ENCODE measurements around the gene TMEM63B. TPM values are rescaled to one million over a fixed set of nuclear protein-coding genes. Genes with fewer than 3 reads are reported as not detected.

Gene TMEM63B
- total RNA-seq, 2 donors from 2014 or later = 64.6 to 65.2 TPM

GRCh38 chr6:44188819-44189218, 61.5 kb downstream of the TMEM63B start:
- no peak overlapping the region for H3K4me3 Mint-ChIP-seq
- no peaks in the 10 kb centered on the region for H3K9me3 Mint-ChIP-seq
- Histone ChIP-seq H3K27me3 (ENCODE audit: control insufficient read depth, insufficient read depth, low read length, poor library complexity, severe bottlenecking) (no peaks in the 10 kb centered on the region), H3K27ac (ENCODE audit: low read depth, low read length) (no peak overlapping the region), H3K36me3 (ENCODE audit: control insufficient read depth, insufficient read depth, low read length) (no peaks in the 10 kb centered on the region), H3K4me3 (ENCODE audit: low read length) (no peak overlapping the region), H3K4me1 (ENCODE audit: control insufficient read depth, insufficient read depth, low read length) (peaks cover 10% of the 10 kb centered on the region), H3K9ac (ENCODE audit: extremely low read depth, low read length, poor library complexity, severe bottlenecking) (no peak overlapping the region), H3K9me3 (ENCODE audit: control insufficient read depth, low read length) (no peaks in the 10 kb centered on the region)
- TF ChIP-seq CTCF (conservative IDR thresholded peaks at IDR 0.05) = no peak
- H3K27ac Mint-ChIP-seq = no peak overlapping the region
- WGBS, 2 experiments (ENCODE audit: insufficient coverage in 1 of 2, insufficient read length in 1 of 2) = 89 to 96% methylated on average over 1 to 2 of the region's 2 CpGs
- H3K36me3 Mint-ChIP-seq (ENCODE audit: low read depth) = no peaks in the 10 kb centered on the region
- H3K27me3 Mint-ChIP-seq (ENCODE audit: insufficient read depth) = no peaks in the 10 kb centered on the region
- DNase-seq = no peak
- peaks cover 38% of the 10 kb centered on the region for H3K4me1 Mint-ChIP-seq

GRCh38 chr6:44189257-44189656, 61.9 kb downstream of the TMEM63B start:
- H3K27me3 Mint-ChIP-seq (ENCODE audit: insufficient read depth) = no peaks in the 10 kb centered on the region
- Histone ChIP-seq H3K27me3 (ENCODE audit: control insufficient read depth, insufficient read depth, low read length, poor library complexity, severe bottlenecking) (no peaks in the 10 kb centered on the region), H3K4me1 (ENCODE audit: control insufficient read depth, insufficient read depth, low read length) (peaks cover 10% of the 10 kb centered on the region), H3K27ac (ENCODE audit: low read depth, low read length) (no peak overlapping the region), H3K36me3 (ENCODE audit: control insufficient read depth, insufficient read depth, low read length) (no peaks in the 10 kb centered on the region), H3K4me3 (ENCODE audit: low read length) (no peak overlapping the region), H3K9ac (ENCODE audit: extremely low read depth, low read length, poor library complexity, severe bottlenecking) (no peak overlapping the region), H3K9me3 (ENCODE audit: control insufficient read depth, low read length) (no peaks in the 10 kb centered on the region)
- DNase-seq = no peak
- 91 to 95% methylated on average over 2 of the region's 2 CpGs for WGBS, 2 experiments (ENCODE audit: insufficient coverage in 1 of 2, insufficient read length in 1 of 2)
- TF ChIP-seq CTCF (conservative IDR thresholded peaks at IDR 0.05) = no peak
- no peak overlapping the region for H3K4me3 Mint-ChIP-seq
- no peaks in the 10 kb centered on the region for H3K9me3 Mint-ChIP-seq
- H3K27ac Mint-ChIP-seq = no peak overlapping the region
- H3K4me1 Mint-ChIP-seq = peaks cover 36% of the 10 kb centered on the region
- no peaks in the 10 kb centered on the region for H3K36me3 Mint-ChIP-seq (ENCODE audit: low read depth)

- Histone ChIP-seq H3K4me3 (ENCODE audit: low read length) (no peak overlapping the region), H3K27ac (ENCODE audit: low read depth, low read length) (no peak overlapping the region), H3K4me1 (ENCODE audit: control insufficient read depth, insufficient read depth, low read length) (peaks cover 9% of the 10 kb centered on the region), H3K27me3 (ENCODE audit: control insufficient read depth, insufficient read depth, low read length, poor library complexity, severe bottlenecking) (no peaks in the 10 kb centered on the region), H3K9me3 (ENCODE audit: control insufficient read depth, low read length) (no peaks in the 10 kb centered on the region), H3K36me3 (ENCODE audit: control insufficient read depth, insufficient read depth, low read length) (no peaks in the 10 kb centered on the region), H3K9ac (ENCODE audit: extremely low read depth, low read length, poor library complexity, severe bottlenecking) (no peak overlapping the region)
- no peaks in the 10 kb centered on the region for H3K36me3 Mint-ChIP-seq (ENCODE audit: low read depth)
- no peak for TF ChIP-seq CTCF (conservative IDR thresholded peaks at IDR 0.05)
- WGBS, 2 experiments (ENCODE audit: insufficient coverage in 1 of 2, insufficient read length in 1 of 2) = 90 to 100% methylated on average over 1 to 2 of the region's 2 CpGs
- H3K27me3 Mint-ChIP-seq (ENCODE audit: insufficient read depth) = no peaks in the 10 kb centered on the region
- H3K9me3 Mint-ChIP-seq = no peaks in the 10 kb centered on the region
- H3K4me1 Mint-ChIP-seq = peaks cover 28% of the 10 kb centered on the region
- DNase-seq = no peak
- no peak overlapping the region for H3K27ac Mint-ChIP-seq
- H3K4me3 Mint-ChIP-seq = no peak overlapping the region
Observed at GRCh38 chr6:44190715-44191114, 63.4 kb downstream of the TMEM63B start.

Data from endodermal cell (in vitro differentiated cells).